Measurements from ENCODE around the gene RAP1GAP2.
"Not testable (repeated sequence)": the region's sequence is repeated elsewhere in the genome, so short reads cannot be mapped to it uniquely, and the experiment has no call there.

RAP1GAP2 gene

GRCh38 chr17:3027786-3028532, 231.7 kb downstream of the RAP1GAP2 start:
- TF ChIP-seq, protein P1, sequence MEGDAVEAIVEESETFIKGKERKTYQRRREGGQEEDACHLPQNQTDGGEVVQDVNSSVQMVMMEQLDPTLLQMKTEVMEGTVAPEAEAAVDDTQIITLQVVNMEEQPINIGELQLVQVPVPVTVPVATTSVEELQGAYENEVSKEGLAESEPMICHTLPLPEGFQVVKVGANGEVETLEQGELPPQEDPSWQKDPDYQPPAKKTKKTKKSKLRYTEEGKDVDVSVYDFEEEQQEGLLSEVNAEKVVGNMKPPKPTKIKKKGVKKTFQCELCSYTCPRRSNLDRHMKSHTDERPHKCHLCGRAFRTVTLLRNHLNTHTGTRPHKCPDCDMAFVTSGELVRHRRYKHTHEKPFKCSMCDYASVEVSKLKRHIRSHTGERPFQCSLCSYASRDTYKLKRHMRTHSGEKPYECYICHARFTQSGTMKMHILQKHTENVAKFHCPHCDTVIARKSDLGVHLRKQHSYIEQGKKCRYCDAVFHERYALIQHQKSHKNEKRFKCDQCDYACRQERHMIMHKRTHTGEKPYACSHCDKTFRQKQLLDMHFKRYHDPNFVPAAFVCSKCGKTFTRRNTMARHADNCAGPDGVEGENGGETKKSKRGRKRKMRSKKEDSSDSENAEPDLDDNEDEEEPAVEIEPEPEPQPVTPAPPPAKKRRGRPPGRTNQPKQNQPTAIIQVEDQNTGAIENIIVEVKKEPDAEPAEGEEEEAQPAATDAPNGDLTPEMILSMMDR (IDR thresholded peaks at IDR 0.05; ENCODE audit: extremely low read depth, insufficient read depth, missing control alignments) = no peak
- no peak for DNase-seq (ENCODE audit: low spot score)
- in situ Hi-C loops (cut with MboI; ENCODE audit: low pct_unique_long_range_greater_than_20kb, low sequenced_read_pairs, unreplicated experiment) = loop anchor here (25.0 kb wide), 1 partner anchor 634 kb away; the partner anchor contains the start of genes EMC6 and TAX1BP3

GRCh38 chr17:3029213-3029913, 233.1 kb downstream of the RAP1GAP2 start:
- TF ChIP-seq, protein P1 (IDR thresholded peaks at IDR 0.05; ENCODE audit: extremely low read depth, insufficient read depth, missing control alignments) = no peak
- in situ Hi-C loops (cut with MboI; ENCODE audit: low pct_unique_long_range_greater_than_20kb, low sequenced_read_pairs, unreplicated experiment) = loop anchor here (25.0 kb wide), 1 partner anchor 633 kb away; the partner anchor contains the start of genes EMC6 and TAX1BP3
- DNase-seq (ENCODE audit: low spot score) = no peak

- TF ChIP-seq, protein P1 (IDR thresholded peaks at IDR 0.05; ENCODE audit: extremely low read depth, insufficient read depth, missing control alignments) = no peak
- DNase-seq (ENCODE audit: low spot score) = no peak
- in situ Hi-C loops (cut with MboI; ENCODE audit: low pct_unique_long_range_greater_than_20kb, low sequenced_read_pairs, unreplicated experiment) = loop anchor here (25.0 kb wide), 1 partner anchor 632 kb away; the partner anchor contains the start of genes EMC6 and TAX1BP3
Measured at GRCh38 chr17:3030096-3030495, 233.9 kb downstream of the RAP1GAP2 start.

- DNase-seq (ENCODE audit: low spot score) = not testable (repeated sequence)
- in situ Hi-C loops (cut with MboI; ENCODE audit: low pct_unique_long_range_greater_than_20kb, low sequenced_read_pairs, unreplicated experiment) = loop anchor here (25.0 kb wide), 1 partner anchor 631 kb away; the partner anchor contains the start of genes EMC6 and TAX1BP3
Measured at GRCh38 chr17:3030852-3031470, 234.7 kb downstream of the RAP1GAP2 start.

- TF ChIP-seq, protein P1 (IDR thresholded peaks at IDR 0.05; ENCODE audit: extremely low read depth, insufficient read depth, missing control alignments) = no peak
- DNase-seq (ENCODE audit: low spot score) = no peak
- in situ Hi-C loops (cut with MboI; ENCODE audit: low pct_unique_long_range_greater_than_20kb, low sequenced_read_pairs, unreplicated experiment) = loop anchor here (25.0 kb wide), 1 partner anchor 630 kb away; the partner anchor contains the start of genes EMC6 and TAX1BP3
Measured at GRCh38 chr17:3032258-3033247, 236.3 kb downstream of the RAP1GAP2 start.

- DNase-seq (ENCODE audit: low spot score) = no peak
- TF ChIP-seq, protein P1 (IDR thresholded peaks at IDR 0.05; ENCODE audit: extremely low read depth, insufficient read depth, missing control alignments) = no peak
- in situ Hi-C loops (cut with MboI; ENCODE audit: low pct_unique_long_range_greater_than_20kb, low sequenced_read_pairs, unreplicated experiment) = loop anchor here (25.0 kb wide), 1 partner anchor 629 kb away; the partner anchor contains the start of genes EMC6 and TAX1BP3
Measured at GRCh38 chr17:3033248-3033640, 237.0 kb downstream of the RAP1GAP2 start.
